NB4 (cell line): ENCODE measurements around the gene SIVA1.
A peak's percentile ranks its signal among the peaks of the same experiment; 100 is the strongest.

Source experiments
- CTCF ChIP-seq: IDR thresholded peaks from one replicate; pipeline ENCODE4 v1.5.1; 2012; ENCODE audit warnings: low read depth, low read length
- MYC ChIP-seq: IDR thresholded peaks from 2 replicates; pipeline ENCODE4 v1.6.1; 2011; ENCODE audit warnings: low read depth, low read length
- POLR2A ChIP-seq: IDR thresholded peaks from 2 replicates; pipeline ENCODE4 v1.6.1; 2011; ENCODE audit warnings: mild to moderate bottlenecking; ENCODE audit not compliant: insufficient read length; ENCODE audit errors: extremely low read depth

- TF ChIP-seq CTCF = no peak
- TF ChIP-seq POLR2A = peak; percentile 24
- TF ChIP-seq MYC = 0 out of 2 replicates have a peak, but pooled peaks have one; percentile 2
Measured at GRCh38 chr14:104735830-104736642, 16.9 kb upstream of the SIVA1 start.
